ENCODE data around the gene MGARP. TPM values are rescaled to one million over a fixed set of nuclear protein-coding genes. Genes with fewer than 3 reads are reported as not detected.

MGARP gene
- total RNA-seq, 1 experiment from 2014 or later: 0.22 TPM

GRCh38 chr4:139247241-139247640, 32.8 kb downstream of the MGARP start:
- H3K27me3 ChIP-seq (ENCODE audit: insufficient read depth, low read length): no peaks in the 10 kb centered on the region
- H3K9me2 ChIP-seq (ENCODE audit: insufficient read depth): no peaks in the 10 kb centered on the region
- ChIA-PET CTCF (interaction anchor here (1.3 kb wide), 1 partner anchor 217 kb away, joined by 3 read pairs; no protein-coding TSS in a partner anchor), RAD21 (ENCODE audit: low non-redundant PET in 1 of 2, low total read pairs in 2 of 2, uncharacterized antibody in 2 of 2, unreplicated experiment in 2 of 2) (no interaction called here), POLR2A (no interaction called here)
- H3K4me1 ChIP-seq (ENCODE audit: control insufficient read depth in 1 of 2, insufficient read depth in 2 of 2, low read length in 2 of 2): peaks cover 6 to 23% of the 10 kb centered on the region in 2 experiments; a peak in 3 of 4 replicates
- TF ChIP-seq POLR2AphosphoS5 (IDR thresholded peaks at IDR 0.05; ENCODE audit: low read depth, low read length) (no peak), EZH2phosphoT487 (IDR thresholded peaks at IDR 0.05; ENCODE audit: borderline replicate concordance) (no peak), CBX3 (IDR thresholded peaks at IDR 0.05; ENCODE audit: low read depth) (no peak), ATF3 (IDR thresholded peaks at IDR 0.05) (no peak), ZBTB33 (IDR thresholded peaks at IDR 0.05; ENCODE audit: extremely low read depth, insufficient replicate concordance, low read length) (no peak), SIN3A (IDR thresholded peaks at IDR 0.05; ENCODE audit: low read depth) (no peak), POLR2A (IDR thresholded peaks at IDR 0.05; ENCODE audit: borderline replicate concordance, extremely low read depth, insufficient read depth, insufficient read length) (no peak), CTCF (IDR thresholded peaks at IDR 0.05 in 2 of 3, conservative IDR thresholded peaks at IDR 0.05 in 1 of 3; ENCODE audit: borderline replicate concordance in 1 of 3, insufficient read depth in 1 of 3, low read depth in 2 of 3, low read length in 2 of 3) (no peak), EGR1 (IDR thresholded peaks at IDR 0.05; ENCODE audit: low read depth) (no peak), CEBPB (IDR thresholded peaks at IDR 0.05; ENCODE audit: low read depth) (no peak), EZH2 (IDR thresholded peaks at IDR 0.05) (no peak), SP1 (IDR thresholded peaks at IDR 0.05; ENCODE audit: low read depth) (no peak), SRF (IDR thresholded peaks at IDR 0.05; ENCODE audit: low read depth) (no peak), YY1 (IDR thresholded peaks at IDR 0.05; ENCODE audit: extremely low read depth, insufficient replicate concordance, low read depth, low read length) (no peak)
- TF ChIP-seq, protein P1, sequence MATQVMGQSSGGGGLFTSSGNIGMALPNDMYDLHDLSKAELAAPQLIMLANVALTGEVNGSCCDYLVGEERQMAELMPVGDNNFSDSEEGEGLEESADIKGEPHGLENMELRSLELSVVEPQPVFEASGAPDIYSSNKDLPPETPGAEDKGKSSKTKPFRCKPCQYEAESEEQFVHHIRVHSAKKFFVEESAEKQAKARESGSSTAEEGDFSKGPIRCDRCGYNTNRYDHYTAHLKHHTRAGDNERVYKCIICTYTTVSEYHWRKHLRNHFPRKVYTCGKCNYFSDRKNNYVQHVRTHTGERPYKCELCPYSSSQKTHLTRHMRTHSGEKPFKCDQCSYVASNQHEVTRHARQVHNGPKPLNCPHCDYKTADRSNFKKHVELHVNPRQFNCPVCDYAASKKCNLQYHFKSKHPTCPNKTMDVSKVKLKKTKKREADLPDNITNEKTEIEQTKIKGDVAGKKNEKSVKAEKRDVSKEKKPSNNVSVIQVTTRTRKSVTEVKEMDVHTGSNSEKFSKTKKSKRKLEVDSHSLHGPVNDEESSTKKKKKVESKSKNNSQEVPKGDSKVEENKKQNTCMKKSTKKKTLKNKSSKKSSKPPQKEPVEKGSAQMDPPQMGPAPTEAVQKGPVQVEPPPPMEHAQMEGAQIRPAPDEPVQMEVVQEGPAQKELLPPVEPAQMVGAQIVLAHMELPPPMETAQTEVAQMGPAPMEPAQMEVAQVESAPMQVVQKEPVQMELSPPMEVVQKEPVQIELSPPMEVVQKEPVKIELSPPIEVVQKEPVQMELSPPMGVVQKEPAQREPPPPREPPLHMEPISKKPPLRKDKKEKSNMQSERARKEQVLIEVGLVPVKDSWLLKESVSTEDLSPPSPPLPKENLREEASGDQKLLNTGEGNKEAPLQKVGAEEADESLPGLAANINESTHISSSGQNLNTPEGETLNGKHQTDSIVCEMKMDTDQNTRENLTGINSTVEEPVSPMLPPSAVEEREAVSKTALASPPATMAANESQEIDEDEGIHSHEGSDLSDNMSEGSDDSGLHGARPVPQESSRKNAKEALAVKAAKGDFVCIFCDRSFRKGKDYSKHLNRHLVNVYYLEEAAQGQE (IDR thresholded peaks at IDR 0.05; ENCODE audit: low read depth): no peak
- TF ChIP-seq, protein P2, sequence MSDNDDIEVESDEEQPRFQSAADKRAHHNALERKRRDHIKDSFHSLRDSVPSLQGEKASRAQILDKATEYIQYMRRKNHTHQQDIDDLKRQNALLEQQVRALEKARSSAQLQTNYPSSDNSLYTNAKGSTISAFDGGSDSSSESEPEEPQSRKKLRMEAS (IDR thresholded peaks at IDR 0.05): no peak
- no peaks in the 10 kb centered on the region for H3K36me3 ChIP-seq (ENCODE audit: control insufficient read depth in 1 of 2, insufficient read depth in 2 of 2, low read length in 2 of 2)
- intact Hi-C loops (cut with micrococcal nuclease): no loop called here
- H3K9ac ChIP-seq (ENCODE audit: low read length): no peak overlapping the region
- H3K4me3 ChIP-seq (replicated peaks in 1 of 2; ENCODE audit: low read depth in 1 of 2, low read length in 2 of 2): no peak overlapping the region
- H4K20me1 ChIP-seq (ENCODE audit: insufficient read depth): no peaks in the 10 kb centered on the region
- no peaks in the 10 kb centered on the region for H3K79me2 ChIP-seq (ENCODE audit: insufficient read depth, low read length)
- ATAC-seq (no peak), DNase-seq (ENCODE audit: low read depth, low spot score) (no peak)
- H3K4me2 ChIP-seq (ENCODE audit: low read length): no peak overlapping the region
- H3K9me3 ChIP-seq (ENCODE audit: control insufficient read depth in 1 of 2, insufficient read depth in 1 of 2, low read depth in 1 of 2, low read length in 2 of 2): no peaks in the 10 kb centered on the region
- H3K27ac ChIP-seq (ENCODE audit: low read depth, low read length): no peak overlapping the region
- BruUV-seq (replicated peaks): no TSS peak
- no peak overlapping the region for H2AFZ ChIP-seq (ENCODE audit: low read depth, low read length, poor library complexity, severe bottlenecking)

All from HCT116 (cell line).